Testis (tissue), 2 donors: ENCODE results near the gene ITGAD.

Experiments used
- CTCF ChIP-seq, 3 experiments: fragments of 450-650 bp in 2 of 3; fragments of 200-600 bp in 1 of 3; sonication (generic) in 1 of 3; IDR thresholded peaks; one replicate each; pipeline ENCODE4 v1.5.1; 2016 to 2019; ENCODE audit warnings: antibody characterized with exemption in 3 of 3, mild to moderate bottlenecking in 2 of 3, moderate library complexity in 1 of 3
- POLR2A ChIP-seq: fragments of 450-650 bp; IDR thresholded peaks from one replicate; pipeline ENCODE4 v1.6.1; 2017; ENCODE audit warnings: antibody characterized with exemption, mild to moderate bottlenecking, moderate library complexity

DNA sequence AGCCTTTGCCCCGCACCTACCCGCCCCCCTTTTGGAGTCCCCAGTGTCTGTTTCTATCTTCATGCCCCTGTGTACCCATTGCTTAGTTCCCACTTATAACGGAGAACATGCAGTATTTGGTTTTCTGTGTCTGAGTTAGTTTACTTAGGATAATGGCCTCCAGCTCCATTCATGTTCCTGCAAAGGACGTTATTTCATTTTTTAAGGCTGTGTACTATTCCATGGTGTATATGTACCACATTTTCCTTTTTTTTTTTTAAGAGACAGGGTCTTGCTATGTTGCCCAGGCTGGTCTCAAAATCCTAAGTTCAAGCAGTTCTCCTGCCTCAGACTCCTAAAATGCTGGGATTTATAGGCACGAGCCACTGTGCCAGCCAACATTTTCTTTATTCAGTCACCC, 74.7 kb downstream of the ITGAD start:
- no peak for TF ChIP-seq CTCF (IDR thresholded peaks at IDR 0.05)
- no peak for TF ChIP-seq POLR2A
